SH-SY5Y (cell line): ENCODE data around the gene CYP1A1.

Experiments
- GATA2 ChIP-seq: IDR thresholded peaks from 2 replicates; pipeline ENCODE4 v1.6.1; 2011; ENCODE audit warnings: mild to moderate bottlenecking, low read depth, low read length
- GATA3 ChIP-seq: IDR thresholded peaks from 2 replicates; pipeline ENCODE4 v1.6.1; 2011; ENCODE audit warnings: low read depth, mild to moderate bottlenecking, low read length, moderate library complexity

DNA sequence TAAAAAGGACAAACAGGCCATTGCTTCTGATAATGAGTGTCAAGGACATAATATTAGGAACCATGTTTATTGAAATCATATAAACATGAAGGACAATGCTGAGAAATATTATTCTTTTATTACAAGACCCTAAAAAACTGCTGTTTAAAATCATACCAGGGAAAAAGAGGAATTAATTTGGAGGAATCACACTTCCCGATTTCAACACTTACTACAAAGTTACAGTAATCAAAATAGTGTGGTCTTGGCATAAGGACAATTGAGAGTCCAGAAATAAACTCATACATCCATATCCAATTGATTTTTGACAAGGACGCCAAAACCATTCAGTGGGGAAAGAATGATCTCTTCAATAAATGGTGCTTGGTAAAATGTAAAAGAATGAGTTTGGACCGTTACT lies 13.0 kb downstream of the CYP1A1 start:
- TF ChIP-seq GATA3 = no peak
- no peak for TF ChIP-seq GATA2
